ENCODE results near the gene THADA.

GRCh38 chr2:43309935-43310334, 285.9 kb downstream of the THADA start:
- no peak for TF ChIP-seq CTCF (IDR thresholded peaks at IDR 0.05; ENCODE audit: poor library complexity)
- TF ChIP-seq EZH2phosphoT487 (IDR thresholded peaks at IDR 0.05; ENCODE audit: low read depth, severe bottlenecking, unreplicated experiment): no peak

All from hepatocyte (in vitro differentiated cells).